Measurements from ENCODE around the gene ZNF32. TPM values are rescaled to one million over a fixed set of nuclear protein-coding genes. Genes with fewer than 3 reads are reported as not detected.

The ZNF32 gene
- total RNA-seq, 1 donor from 2014 or later = 51.1 TPM

- H3K27ac ChIP-seq = no peak overlapping the region
- TF ChIP-seq, protein P1, sequence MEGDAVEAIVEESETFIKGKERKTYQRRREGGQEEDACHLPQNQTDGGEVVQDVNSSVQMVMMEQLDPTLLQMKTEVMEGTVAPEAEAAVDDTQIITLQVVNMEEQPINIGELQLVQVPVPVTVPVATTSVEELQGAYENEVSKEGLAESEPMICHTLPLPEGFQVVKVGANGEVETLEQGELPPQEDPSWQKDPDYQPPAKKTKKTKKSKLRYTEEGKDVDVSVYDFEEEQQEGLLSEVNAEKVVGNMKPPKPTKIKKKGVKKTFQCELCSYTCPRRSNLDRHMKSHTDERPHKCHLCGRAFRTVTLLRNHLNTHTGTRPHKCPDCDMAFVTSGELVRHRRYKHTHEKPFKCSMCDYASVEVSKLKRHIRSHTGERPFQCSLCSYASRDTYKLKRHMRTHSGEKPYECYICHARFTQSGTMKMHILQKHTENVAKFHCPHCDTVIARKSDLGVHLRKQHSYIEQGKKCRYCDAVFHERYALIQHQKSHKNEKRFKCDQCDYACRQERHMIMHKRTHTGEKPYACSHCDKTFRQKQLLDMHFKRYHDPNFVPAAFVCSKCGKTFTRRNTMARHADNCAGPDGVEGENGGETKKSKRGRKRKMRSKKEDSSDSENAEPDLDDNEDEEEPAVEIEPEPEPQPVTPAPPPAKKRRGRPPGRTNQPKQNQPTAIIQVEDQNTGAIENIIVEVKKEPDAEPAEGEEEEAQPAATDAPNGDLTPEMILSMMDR (IDR thresholded peaks at IDR 0.05) = no peak
- no peak for TF ChIP-seq POLR2AphosphoS5 (IDR thresholded peaks at IDR 0.05; ENCODE audit: insufficient read depth in 1 of 2, low read depth in 1 of 2)
- no peak for TF ChIP-seq POLR2A (IDR thresholded peaks at IDR 0.05)
- H3K4me1 ChIP-seq = peaks cover 11% of the 10 kb centered on the region
- H3K27me3 ChIP-seq = no peaks in the 10 kb centered on the region
- no peaks in the 10 kb centered on the region for H3K9me3 ChIP-seq
- intact Hi-C loops (cut with DNase I) = loop anchor here (5.0 kb wide), 1 partner anchor 631 kb away; no protein-coding TSS in a partner anchor
- no peaks in the 10 kb centered on the region for H3K36me3 ChIP-seq
- no peak for DNase-seq (ENCODE audit: extremely low spot score in 2 of 2)
- no peak overlapping the region for H3K4me3 ChIP-seq
Observed at GRCh38 chr10:43681220-43681619, 32.5 kb upstream of the ZNF32 start.

GRCh38 chr10:43680035-43680434, 31.4 kb upstream of the ZNF32 start:
- no peak overlapping the region for H3K27ac ChIP-seq
- peaks cover 11% of the 10 kb centered on the region for H3K4me1 ChIP-seq
- DNase-seq (ENCODE audit: extremely low spot score in 2 of 2) = no peak
- H3K27me3 ChIP-seq = no peaks in the 10 kb centered on the region
- no peaks in the 10 kb centered on the region for H3K9me3 ChIP-seq
- H3K36me3 ChIP-seq = no peaks in the 10 kb centered on the region
- intact Hi-C loops (cut with DNase I) = loop anchor here (5.0 kb wide), 1 partner anchor 632 kb away; no protein-coding TSS in a partner anchor
- no peak for TF ChIP-seq POLR2AphosphoS5 (IDR thresholded peaks at IDR 0.05; ENCODE audit: insufficient read depth in 1 of 2, low read depth in 1 of 2)
- TF ChIP-seq, protein P1 (IDR thresholded peaks at IDR 0.05) = no peak
- TF ChIP-seq POLR2A (IDR thresholded peaks at IDR 0.05) = no peak
- H3K4me3 ChIP-seq = no peak overlapping the region

DNA sequence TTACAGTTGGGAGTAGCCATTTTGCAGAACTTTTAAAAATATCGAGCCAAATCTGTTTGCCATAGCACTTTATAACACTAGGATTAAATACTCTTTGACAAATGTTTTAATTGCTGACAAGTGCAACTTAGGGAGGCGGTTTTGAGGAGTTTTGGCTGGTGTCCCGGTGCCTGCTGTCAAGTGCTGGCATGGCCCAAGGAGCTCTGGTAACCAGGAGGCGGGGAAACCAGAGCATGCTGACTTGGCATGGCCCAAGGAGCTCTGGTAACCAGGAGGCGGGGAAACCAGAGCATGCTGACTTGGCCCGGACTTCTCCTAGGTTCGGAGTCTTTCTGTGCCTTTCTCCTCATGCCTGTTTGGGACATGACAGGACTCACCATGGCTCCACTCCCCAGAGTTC, 30.8 kb upstream of the ZNF32 start:
- no peak for DNase-seq (ENCODE audit: extremely low spot score in 2 of 2)
- Histone ChIP-seq H3K27ac (no peak overlapping the region), H3K4me3 (no peak overlapping the region), H3K36me3 (no peaks in the 10 kb centered on the region), H3K27me3 (no peaks in the 10 kb centered on the region), H3K4me1 (peaks cover 11% of the 10 kb centered on the region), H3K9me3 (no peaks in the 10 kb centered on the region)
- no peak for TF ChIP-seq POLR2A (IDR thresholded peaks at IDR 0.05)
- TF ChIP-seq, protein P1 (IDR thresholded peaks at IDR 0.05) = no peak
- TF ChIP-seq POLR2AphosphoS5 (IDR thresholded peaks at IDR 0.05; ENCODE audit: insufficient read depth in 1 of 2, low read depth in 1 of 2) = no peak
- intact Hi-C loops (cut with DNase I) = loop anchor here (5.0 kb wide), 1 partner anchor 1183 kb away; no protein-coding TSS in a partner anchor

GRCh38 chr10:43678654-43679053, 30.0 kb upstream of the ZNF32 start:
- Histone ChIP-seq H3K27me3 (no peaks in the 10 kb centered on the region), H3K9me3 (no peaks in the 10 kb centered on the region), H3K27ac (no peak overlapping the region), H3K36me3 (no peaks in the 10 kb centered on the region), H3K4me3 (no peak overlapping the region), H3K4me1 (peaks cover 11% of the 10 kb centered on the region)
- DNase-seq (ENCODE audit: extremely low spot score in 2 of 2) = no peak
- intact Hi-C loops (cut with DNase I) = loop anchor here (5.0 kb wide), 1 partner anchor 1184 kb away; no protein-coding TSS in a partner anchor
- TF ChIP-seq POLR2A (IDR thresholded peaks at IDR 0.05) = no peak
- no peak for TF ChIP-seq POLR2AphosphoS5 (IDR thresholded peaks at IDR 0.05; ENCODE audit: insufficient read depth in 1 of 2, low read depth in 1 of 2)
- TF ChIP-seq, protein P1 (IDR thresholded peaks at IDR 0.05) = no peak

DNA sequence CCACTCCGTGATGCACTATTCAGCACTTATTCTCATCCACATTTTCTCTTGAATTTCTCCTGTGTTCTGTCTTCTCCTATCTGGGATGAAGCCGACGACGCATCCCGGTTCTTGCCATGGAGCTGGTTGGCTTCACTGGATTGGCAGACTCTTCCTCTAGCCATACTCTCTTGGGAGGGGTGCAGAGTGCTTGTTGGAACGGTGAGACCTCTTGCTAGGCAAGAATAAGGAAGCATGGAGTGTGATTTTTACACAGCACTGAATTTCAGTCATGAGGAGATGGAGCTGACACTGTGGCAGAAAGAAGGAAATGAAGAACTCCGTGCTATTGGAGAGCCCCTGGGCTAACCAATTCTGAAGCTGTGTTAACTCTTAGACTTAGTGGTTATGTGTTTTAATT, 28.2 kb upstream of the ZNF32 start:
- no peak for DNase-seq (ENCODE audit: extremely low spot score in 2 of 2)
- H3K27me3 ChIP-seq = no peaks in the 10 kb centered on the region
- no peaks in the 10 kb centered on the region for H3K9me3 ChIP-seq
- H3K36me3 ChIP-seq = no peaks in the 10 kb centered on the region
- H3K4me3 ChIP-seq = no peak overlapping the region
- H3K4me1 ChIP-seq = peaks cover 23% of the 10 kb centered on the region
- no peak overlapping the region for H3K27ac ChIP-seq
- TF ChIP-seq POLR2AphosphoS5 (IDR thresholded peaks at IDR 0.05; ENCODE audit: insufficient read depth in 1 of 2, low read depth in 1 of 2) (no peak), POLR2A (IDR thresholded peaks at IDR 0.05) (no peak)
- TF ChIP-seq, protein P1 (IDR thresholded peaks at IDR 0.05) = no peak
- intact Hi-C loops (cut with DNase I) = loop anchor here (5.0 kb wide), 1 partner anchor 1185 kb away; no protein-coding TSS in a partner anchor
